ENCODE results near the gene SP140L. TPM values are rescaled to one million over a fixed set of nuclear protein-coding genes. Genes with fewer than 3 reads are reported as not detected.

SP140L gene
- total RNA-seq, 1 donor from 2014 or later = 24.2 TPM

DNA sequence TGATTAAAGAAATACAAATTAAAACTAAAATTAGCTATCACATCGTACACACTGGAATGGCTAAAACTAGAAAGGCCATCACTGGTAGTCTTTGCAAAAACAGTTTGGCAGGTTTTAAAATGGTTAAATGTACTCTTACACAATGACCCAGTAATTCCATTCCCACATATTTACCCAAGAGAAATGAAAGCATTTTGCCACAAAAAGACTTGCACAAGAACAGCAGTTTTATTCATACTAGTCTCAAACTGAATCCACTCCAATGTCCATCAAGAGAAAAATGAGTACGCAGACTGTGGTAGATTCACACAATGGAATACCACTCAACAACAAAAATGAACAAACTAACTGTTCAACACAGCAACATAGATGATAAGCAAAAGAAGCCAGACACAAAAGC lies 29.1 kb downstream of the SP140L start:
- peaks cover 10% of the 10 kb centered on the region for H3K9me3 Mint-ChIP-seq (ENCODE audit: unreplicated experiment)
- peak overlapping the region; percentile 71 for H3K27ac Mint-ChIP-seq (ENCODE audit: unreplicated experiment)

GRCh38 chr2:230358305-230358704 lies 31.3 kb downstream of the SP140L start:
- peaks cover 10% of the 10 kb centered on the region for H3K9me3 Mint-ChIP-seq (ENCODE audit: unreplicated experiment)
- no peaks in the 10 kb centered on the region for H3K27me3 Mint-ChIP-seq (ENCODE audit: unreplicated experiment)
- DNase-seq (ENCODE audit: extremely low spot score, unreplicated experiment) = no peak
- no peak for TF ChIP-seq CTCF (IDR thresholded peaks at IDR 0.05)
- peaks cover 12% of the 10 kb centered on the region for H3K4me1 Mint-ChIP-seq (ENCODE audit: unreplicated experiment)
- H3K27ac Mint-ChIP-seq (ENCODE audit: unreplicated experiment) = no peak overlapping the region
- H3K4me3 Mint-ChIP-seq (ENCODE audit: unreplicated experiment) = no peak overlapping the region
- peaks cover 43% of the 10 kb centered on the region for H3K36me3 Mint-ChIP-seq (ENCODE audit: unreplicated experiment)

More for the DNA sequence above, 29.1 kb downstream of the SP140L start:
- H3K4me1 Mint-ChIP-seq (ENCODE audit: unreplicated experiment) = peaks cover 13% of the 10 kb centered on the region
- no peaks in the 10 kb centered on the region for H3K27me3 Mint-ChIP-seq (ENCODE audit: unreplicated experiment)
- no peak for TF ChIP-seq CTCF (IDR thresholded peaks at IDR 0.05)
- DNase-seq (ENCODE audit: extremely low spot score, unreplicated experiment) = no peak
- peaks cover 31% of the 10 kb centered on the region for H3K36me3 Mint-ChIP-seq (ENCODE audit: unreplicated experiment)
- no peak overlapping the region for H3K4me3 Mint-ChIP-seq (ENCODE audit: unreplicated experiment)

DNA sequence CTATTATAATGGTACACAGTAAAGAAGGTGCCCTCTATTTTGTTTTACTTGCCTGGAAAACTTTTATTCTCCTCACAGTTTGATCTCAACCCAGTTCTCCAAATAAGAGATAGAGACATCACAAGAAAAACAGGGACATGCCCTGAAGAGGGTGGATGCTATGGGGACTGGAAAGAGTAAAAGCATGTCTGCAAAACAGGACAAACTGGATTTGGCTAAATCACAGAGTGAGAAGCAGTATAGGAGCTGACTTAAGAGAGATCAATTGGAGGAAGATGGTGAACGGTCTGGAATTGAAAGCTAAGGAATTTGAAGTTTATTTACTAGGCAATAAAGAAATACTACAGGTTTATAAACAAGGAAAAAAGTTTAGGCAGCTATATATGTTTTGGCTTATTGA lies 33.0 kb downstream of the SP140L start:
- TF ChIP-seq CTCF (IDR thresholded peaks at IDR 0.05) = no peak
- peaks cover 24% of the 10 kb centered on the region for H3K9me3 Mint-ChIP-seq (ENCODE audit: unreplicated experiment)
- DNase-seq (ENCODE audit: extremely low spot score, unreplicated experiment) = no peak
- peaks cover 60% of the 10 kb centered on the region for H3K36me3 Mint-ChIP-seq (ENCODE audit: unreplicated experiment)
- no peak overlapping the region for H3K27ac Mint-ChIP-seq (ENCODE audit: unreplicated experiment)
- H3K4me1 Mint-ChIP-seq (ENCODE audit: unreplicated experiment) = peaks cover 12% of the 10 kb centered on the region
- no peak overlapping the region for H3K4me3 Mint-ChIP-seq (ENCODE audit: unreplicated experiment)
- no peaks in the 10 kb centered on the region for H3K27me3 Mint-ChIP-seq (ENCODE audit: unreplicated experiment)

DNA sequence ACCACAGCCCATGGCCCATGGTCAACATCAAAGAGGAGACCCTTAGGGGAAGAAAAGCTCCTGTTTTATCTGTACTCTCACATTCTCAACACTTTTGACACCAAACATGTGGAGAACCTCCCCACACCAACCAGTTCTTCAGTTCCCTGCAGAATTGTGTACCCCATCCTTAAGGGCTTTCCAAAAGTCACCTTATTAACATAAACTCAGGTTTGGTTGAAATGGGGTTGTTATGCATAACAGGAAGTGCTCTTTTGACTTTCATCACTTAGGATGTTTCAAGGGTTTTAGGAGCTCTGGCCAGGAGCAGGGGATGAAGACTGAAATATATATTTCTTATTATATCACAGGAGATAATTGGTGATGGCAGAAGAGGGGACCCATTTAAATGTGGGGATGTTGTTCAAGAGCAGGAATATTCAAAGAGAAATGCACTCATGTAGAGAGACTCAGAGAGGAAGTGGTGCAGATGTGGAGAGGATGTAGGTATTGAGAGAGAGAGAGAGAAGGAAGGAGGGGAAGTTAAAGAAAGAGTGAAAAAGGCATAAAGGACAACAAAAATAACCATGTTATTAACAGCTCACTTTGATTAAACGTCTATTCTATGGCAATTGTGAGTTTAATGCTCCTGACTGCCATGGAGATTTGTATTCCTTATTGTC lies 35.2 kb downstream of the SP140L start:
- Mint-ChIP-seq H3K27me3 (ENCODE audit: unreplicated experiment) (no peaks in the 10 kb centered on the region), H3K9me3 (ENCODE audit: unreplicated experiment) (peaks cover 25% of the 10 kb centered on the region), H3K4me3 (ENCODE audit: unreplicated experiment) (no peak overlapping the region), H3K27ac (ENCODE audit: unreplicated experiment) (no peak overlapping the region), H3K4me1 (ENCODE audit: unreplicated experiment) (peaks cover 3% of the 10 kb centered on the region), H3K36me3 (ENCODE audit: unreplicated experiment) (peaks cover 67% of the 10 kb centered on the region)
- DNase-seq (ENCODE audit: extremely low spot score, unreplicated experiment) = no peak
- no peak for TF ChIP-seq CTCF (IDR thresholded peaks at IDR 0.05)

DNA sequence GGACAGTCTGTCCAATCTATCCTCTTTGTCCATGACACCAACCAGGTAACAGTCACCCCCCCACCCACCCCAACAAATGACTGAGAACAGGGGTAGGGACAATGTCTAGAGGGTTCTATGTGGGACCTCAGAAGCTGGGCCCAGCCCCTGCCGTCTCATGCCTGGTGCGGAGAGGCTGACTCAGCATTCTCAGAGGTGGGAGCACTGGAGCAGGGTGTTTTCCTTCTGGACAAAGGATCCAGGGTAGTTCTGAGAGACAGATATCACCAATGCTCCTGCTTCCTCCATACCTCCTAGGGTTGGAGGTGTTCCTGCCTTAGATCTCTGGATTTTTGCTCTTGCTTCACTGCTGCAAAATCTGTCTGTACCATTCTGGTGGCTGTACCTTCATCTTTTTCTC lies 55.1 kb downstream of the SP140L start:
- no peak for TF ChIP-seq CTCF (IDR thresholded peaks at IDR 0.05)
- H3K36me3 Mint-ChIP-seq (ENCODE audit: unreplicated experiment) = peaks cover 33% of the 10 kb centered on the region
- H3K4me1 Mint-ChIP-seq (ENCODE audit: unreplicated experiment) = no peaks in the 10 kb centered on the region
- H3K27me3 Mint-ChIP-seq (ENCODE audit: unreplicated experiment) = no peaks in the 10 kb centered on the region
- H3K4me3 Mint-ChIP-seq (ENCODE audit: unreplicated experiment) = no peak overlapping the region
- no peaks in the 10 kb centered on the region for H3K9me3 Mint-ChIP-seq (ENCODE audit: unreplicated experiment)
- no peak for DNase-seq (ENCODE audit: extremely low spot score, unreplicated experiment)
- no peak overlapping the region for H3K27ac Mint-ChIP-seq (ENCODE audit: unreplicated experiment)
